Heart left ventricle (tissue), 16 donors: ENCODE measurements around the gene ELMOD1. TPM values are rescaled to one million over a fixed set of nuclear protein-coding genes. Genes with fewer than 3 reads are reported as not detected.

Experiments used
- ATAC-seq, 4 donors: fragments of 200-7000 bp; cut with Tn5 transposase; one replicate each; pipeline ENCODE4 v1.9.1; 2020 to 2022; ENCODE audit warnings: moderate library complexity in 4 of 4, mild to moderate bottlenecking in 3 of 4, moderate number of reproducible peaks in 1 of 4
- DNase-seq, 5 donors: peaks; one replicate each; pipeline ENCODE4 v3.0.0-alpha.2; 2020
- H3K27ac ChIP-seq, 12 donors: fragments of 200-600 bp; sonication (generic) in 4 of 12; one replicate each; pipeline versions ENCODE4 v1.5.0 to v1.8.0; 2016 to 2022; ENCODE audit warnings: mild to moderate bottlenecking in 2 of 12
- H3K27me3 ChIP-seq, 9 donors: fragments of 200-600 bp; sonication (generic) in 2 of 9; one replicate each; pipeline versions ENCODE4 v1.5.1 to v1.8.0; 2016 to 2022; ENCODE audit warnings: mild to moderate bottlenecking in 3 of 9
- H3K36me3 ChIP-seq, 9 donors: fragments of 200-600 bp; sonication (generic) in 2 of 9; one replicate each; pipeline versions ENCODE4 v1.5.0 to v1.8.0; 2018 to 2022; ENCODE audit warnings: mild to moderate bottlenecking in 2 of 9
- H3K4me1 ChIP-seq, 12 donors: fragments of 200-600 bp; sonication (generic) in 4 of 12; one replicate each; pipeline versions ENCODE4 v1.5.0 to v1.8.0; 2016 to 2022; ENCODE audit warnings: mild to moderate bottlenecking in 3 of 12
- H3K4me3 ChIP-seq, 12 donors: fragments of 200-600 bp; sonication (generic) in 4 of 12; one replicate each; pipeline versions ENCODE4 v1.5.0 to v1.8.0; 2017 to 2022; ENCODE audit warnings: mild to moderate bottlenecking in 9 of 12, moderate library complexity in 4 of 12
- H3K9me3 ChIP-seq, 12 donors: fragments of 200-600 bp; sonication (generic) in 4 of 12; one replicate each; pipeline versions ENCODE4 v1.5.0 to v1.8.0; 2016 to 2022; ENCODE audit warnings: mild to moderate bottlenecking in 1 of 12
- CTCF ChIP-seq, 12 donors: fragments of 200-600 bp; sonication (generic) in 4 of 12; IDR thresholded peaks; one replicate each; pipeline versions ENCODE4 v1.5.0 to v1.8.0; 2018 to 2022; ENCODE audit warnings: antibody characterized with exemption in 12 of 12, mild to moderate bottlenecking in 5 of 12
- POLR2A ChIP-seq, 2 donors: fragments of 450-650 bp; IDR thresholded peaks; one replicate each; pipeline ENCODE4 v1.6.1; 2017; ENCODE audit warnings: antibody characterized with exemption in 2 of 2, mild to moderate bottlenecking in 2 of 2, moderate library complexity in 2 of 2
- WGBS, 4 donors: extraction: QIAGEN DNeasy Blood & Tissue Kit in 2 of 4; methylation state at CpG; one replicate each; pipeline versions ENCODE4 v1.1.5 to v1.1.7; 2013 to 2018; 5-methylcytosine and 5-hydroxymethylcytosine counted together
- intact Hi-C, 10 donors: fragments of 100-400 bp; cut with DNase I; formaldehyde crosslinking; loops; one replicate each; pipeline versions ENCODE4 v1.11.1 to v1.14.2; 2022
- polyA plus RNA-seq, 2 donors: library from polyadenylated mRNA; stranded (reverse); fragments of 200-250 nt; gene quantifications; one replicate each; pipeline ENCODE4 v1.2.3, GENCODE V29; 2013
- total RNA-seq, 9 donors: library from RNA; depleted of rRNA in 2 of 9; stranded (reverse); fragments of >200 nt in 2 of 9; fragmentation: NEBNext Ultra II Directional in 3 of 9; extraction: Animal tissue kit (Norgen Biotek cat#: 25700) in 3 of 9; gene quantifications; one replicate each; pipeline versions ENCODE4 v1.1.0 to v1.2.4, GENCODE V29; 2016 to 2023
- donor health status: ischemic (EF 13 %, LVEDD 7.1; RV severe dilation, severe dysfunction).
- donor health status: healthy with polysubstance abuse.
- donor health status: DM: no; HTN: yes; CAD: no.
- donor health status: DM: no; HTN: no; CAD: no.
- donor health status: ischemic (EF 25% LVEDD 6.9; RV normal size, moderate dysfunction).
- donor health status: ischemic (EF 25% LVEDD 5.7; RV mildly dilated, moderate dysfunction).
- donor health status: healthy.
- donor health status: DM: yes; HTN: yes; CAD: no.
- donor health status: ischemic (EF 35%, LVEDD 5.7; RV mildly dilated, moderate dysfunction).
- donor health status: nonischemic (EF 11% LVEDD 7.7; RV severe dilation, severe dysfunction).
- donor health status: DM: yes; HTN: yes; CAD: no.
- donor health status: PGD.
- donor health status: ischemic (EF 29% LVEDD 5.4; RV normal size, mild dysfunction).
- donor health status: nonischemic (EF 23%, LVEDD 6.1; RV moderate dilation, normal function).

ELMOD1 gene
- total and polyA plus RNA-seq, 11 donors: 0.12 to 0.75 (median 0.30) TPM; not detected in 2

- H3K36me3 ChIP-seq: no peaks in the 10 kb centered on the region
- intact Hi-C loops: no loop called here
- no peak for DNase-seq
- no peak overlapping the region for H3K4me3 ChIP-seq
- H3K9me3 ChIP-seq: no peaks in the 10 kb centered on the region
- peaks cover 0 to 41% (median 0%) of the 10 kb centered on the region in 9 donors for H3K27me3 ChIP-seq
- no peak for TF ChIP-seq CTCF (IDR thresholded peaks at IDR 0.05)
- TF ChIP-seq POLR2A (IDR thresholded peaks at IDR 0.05): no peak
- no peak for ATAC-seq
- 71 to 81% (median 77%) methylated on average over 3 of the region's 3 CpGs for WGBS, 4 donors
- H3K4me1 ChIP-seq: no peaks in the 10 kb centered on the region
- no peak overlapping the region for H3K27ac ChIP-seq
Measured at GRCh38 chr11:107583629-107584195, 7.2 kb upstream of the ELMOD1 start.

GRCh38 chr11:107587306-107587979 is 3.5 kb upstream of the ELMOD1 start:
- Histone ChIP-seq H3K27me3 (peaks cover 0 to 73% (median 14%) of the 10 kb centered on the region in 9 donors), H3K27ac (no peak overlapping the region), H3K4me1 (peaks cover 0 to 26% (median 10%) of the 10 kb centered on the region in 12 donors), H3K4me3 (no peak overlapping the region), H3K36me3 (no peaks in the 10 kb centered on the region), H3K9me3 (no peaks in the 10 kb centered on the region)
- no peak for DNase-seq
- 67 to 74% (median 72%) methylated on average over 5 of the region's 5 CpGs for WGBS, 4 donors
- intact Hi-C loops: no loop called here
- ATAC-seq: no peak
- TF ChIP-seq POLR2A (IDR thresholded peaks at IDR 0.05) (no peak), CTCF (IDR thresholded peaks at IDR 0.05) (no peak)

- intact Hi-C loops: no loop called here
- no peak for TF ChIP-seq POLR2A (IDR thresholded peaks at IDR 0.05)
- no peak for TF ChIP-seq CTCF (IDR thresholded peaks at IDR 0.05)
- Histone ChIP-seq H3K4me1 (peaks cover 0 to 26% (median 10%) of the 10 kb centered on the region in 12 donors), H3K27me3 (peaks cover 0 to 76% (median 26%) of the 10 kb centered on the region in 9 donors), H3K36me3 (no peaks in the 10 kb centered on the region), H3K9me3 (no peaks in the 10 kb centered on the region), H3K27ac (no peak overlapping the region), H3K4me3 (peak overlapping the region; percentile 40 to 79 (median 56))
- peak; percentile 33 to 47 (median 42) for ATAC-seq
- WGBS, 4 donors: 1 to 2% (median 1%) methylated on average over 43 to 49 of the region's 49 CpGs
- DNase-seq: peak in 2 of 5 donors; percentile 21 to 54
Measured at GRCh38 chr11:107591378-107592230, 657 bp downstream of the ELMOD1 start.

GRCh38 chr11:107592231-107592590 is 1.3 kb downstream of the ELMOD1 start:
- no peaks in the 10 kb centered on the region for H3K36me3 ChIP-seq
- peaks cover 0 to 81% (median 26%) of the 10 kb centered on the region in 9 donors for H3K27me3 ChIP-seq
- 8 to 29% (median 10%) methylated on average over 6 of the region's 6 CpGs for WGBS, 4 donors
- no peak overlapping the region for H3K27ac ChIP-seq
- intact Hi-C loops: no loop called here
- ATAC-seq (no peak), DNase-seq (no peak)
- peaks cover 0 to 26% (median 10%) of the 10 kb centered on the region in 12 donors for H3K4me1 ChIP-seq
- H3K4me3 ChIP-seq: peak overlapping the region in 6 of 12 donors; percentile 55 to 79 (median 60)
- TF ChIP-seq POLR2A (IDR thresholded peaks at IDR 0.05): no peak
- TF ChIP-seq CTCF (IDR thresholded peaks at IDR 0.05): no peak
- H3K9me3 ChIP-seq: no peaks in the 10 kb centered on the region
